ENCODE data around the gene MCC. TPM values are rescaled to one million over a fixed set of nuclear protein-coding genes. Genes with fewer than 3 reads are reported as not detected.

MCC gene
- total RNA-seq, 1 experiment from 2014 or later: 0.60 TPM

GRCh38 chr5:113042491-113043243, 445.6 kb downstream of the MCC start:
- CTCF ChIA-PET: no interaction called here
- Histone ChIP-seq H3K4me3 (ENCODE audit: low read depth, low read length, poor library complexity, severe bottlenecking) (no peak overlapping the region), H3K36me3 (ENCODE audit: insufficient read depth, low read length, poor library complexity, severe bottlenecking) (no peaks in the 10 kb centered on the region), H3K4me1 (ENCODE audit: insufficient read depth, low read length, poor library complexity, severe bottlenecking) (no peaks in the 10 kb centered on the region), H3K27ac (ENCODE audit: low read depth, low read length, poor library complexity, severe bottlenecking) (no peak overlapping the region), H3K9me3 (ENCODE audit: low read depth, low read length, poor library complexity, severe bottlenecking) (no peaks in the 10 kb centered on the region), H3K27me3 (replicated peaks; ENCODE audit: insufficient read depth, low read depth, low read length, poor library complexity) (no peaks in the 10 kb centered on the region)
- TF ChIP-seq, protein P1, sequence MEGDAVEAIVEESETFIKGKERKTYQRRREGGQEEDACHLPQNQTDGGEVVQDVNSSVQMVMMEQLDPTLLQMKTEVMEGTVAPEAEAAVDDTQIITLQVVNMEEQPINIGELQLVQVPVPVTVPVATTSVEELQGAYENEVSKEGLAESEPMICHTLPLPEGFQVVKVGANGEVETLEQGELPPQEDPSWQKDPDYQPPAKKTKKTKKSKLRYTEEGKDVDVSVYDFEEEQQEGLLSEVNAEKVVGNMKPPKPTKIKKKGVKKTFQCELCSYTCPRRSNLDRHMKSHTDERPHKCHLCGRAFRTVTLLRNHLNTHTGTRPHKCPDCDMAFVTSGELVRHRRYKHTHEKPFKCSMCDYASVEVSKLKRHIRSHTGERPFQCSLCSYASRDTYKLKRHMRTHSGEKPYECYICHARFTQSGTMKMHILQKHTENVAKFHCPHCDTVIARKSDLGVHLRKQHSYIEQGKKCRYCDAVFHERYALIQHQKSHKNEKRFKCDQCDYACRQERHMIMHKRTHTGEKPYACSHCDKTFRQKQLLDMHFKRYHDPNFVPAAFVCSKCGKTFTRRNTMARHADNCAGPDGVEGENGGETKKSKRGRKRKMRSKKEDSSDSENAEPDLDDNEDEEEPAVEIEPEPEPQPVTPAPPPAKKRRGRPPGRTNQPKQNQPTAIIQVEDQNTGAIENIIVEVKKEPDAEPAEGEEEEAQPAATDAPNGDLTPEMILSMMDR (conservative IDR thresholded peaks at IDR 0.05; ENCODE audit: low read depth, low read length): no peak
- no peak for TF ChIP-seq EZH2 (IDR thresholded peaks at IDR 0.05; ENCODE audit: borderline replicate concordance, low read depth, low read length, poor library complexity, severe bottlenecking)
- intact Hi-C loops (cut with micrococcal nuclease; ENCODE audit: unreplicated experiment): no loop called here
- BruUV-seq (replicated peaks): no TSS peak
- POLR2A ChIA-PET (ENCODE audit: low non-redundant PET): no interaction called here
- no peak for DNase-seq (ENCODE audit: low spot score)

GRCh38 chr5:113040672-113041260, 447.5 kb downstream of the MCC start:
- intact Hi-C loops (cut with micrococcal nuclease; ENCODE audit: unreplicated experiment): no loop called here
- Histone ChIP-seq H3K27ac (ENCODE audit: low read depth, low read length, poor library complexity, severe bottlenecking) (no peak overlapping the region), H3K27me3 (replicated peaks; ENCODE audit: insufficient read depth, low read depth, low read length, poor library complexity) (no peaks in the 10 kb centered on the region), H3K4me3 (ENCODE audit: low read depth, low read length, poor library complexity, severe bottlenecking) (no peak overlapping the region), H3K4me1 (ENCODE audit: insufficient read depth, low read length, poor library complexity, severe bottlenecking) (no peaks in the 10 kb centered on the region), H3K9me3 (ENCODE audit: low read depth, low read length, poor library complexity, severe bottlenecking) (no peaks in the 10 kb centered on the region), H3K36me3 (ENCODE audit: insufficient read depth, low read length, poor library complexity, severe bottlenecking) (no peaks in the 10 kb centered on the region)
- no peak for DNase-seq (ENCODE audit: low spot score)
- no TSS peak for BruUV-seq (replicated peaks)
- CTCF ChIA-PET: no interaction called here
- POLR2A ChIA-PET (ENCODE audit: low non-redundant PET): no interaction called here
- TF ChIP-seq EZH2 (IDR thresholded peaks at IDR 0.05; ENCODE audit: borderline replicate concordance, low read depth, low read length, poor library complexity, severe bottlenecking): no peak
- TF ChIP-seq, protein P1 (conservative IDR thresholded peaks at IDR 0.05; ENCODE audit: low read depth, low read length): no peak

- Histone ChIP-seq H3K9me3 (ENCODE audit: low read depth, low read length, poor library complexity, severe bottlenecking) (no peaks in the 10 kb centered on the region), H3K4me3 (ENCODE audit: low read depth, low read length, poor library complexity, severe bottlenecking) (no peak overlapping the region), H3K27me3 (replicated peaks; ENCODE audit: insufficient read depth, low read depth, low read length, poor library complexity) (no peaks in the 10 kb centered on the region), H3K27ac (ENCODE audit: low read depth, low read length, poor library complexity, severe bottlenecking) (no peak overlapping the region), H3K4me1 (ENCODE audit: insufficient read depth, low read length, poor library complexity, severe bottlenecking) (no peaks in the 10 kb centered on the region), H3K36me3 (ENCODE audit: insufficient read depth, low read length, poor library complexity, severe bottlenecking) (no peaks in the 10 kb centered on the region)
- no peak for DNase-seq (ENCODE audit: low spot score)
- POLR2A ChIA-PET (ENCODE audit: low non-redundant PET): no interaction called here
- no TSS peak for BruUV-seq (replicated peaks)
- CTCF ChIA-PET: no interaction called here
- intact Hi-C loops (cut with micrococcal nuclease; ENCODE audit: unreplicated experiment): no loop called here
- TF ChIP-seq EZH2 (IDR thresholded peaks at IDR 0.05; ENCODE audit: borderline replicate concordance, low read depth, low read length, poor library complexity, severe bottlenecking): no peak
- TF ChIP-seq, protein P1 (conservative IDR thresholded peaks at IDR 0.05; ENCODE audit: low read depth, low read length): no peak
Observed at GRCh38 chr5:113039934-113040285, 448.3 kb downstream of the MCC start.

Data from A673 (cell line).